ENCODE data around the gene TMEM178B.
"Not testable (repeated sequence)": the region's sequence is repeated elsewhere in the genome, so short reads cannot be mapped to it uniquely, and the experiment has no call there.

- not testable (repeated sequence) for TF ChIP-seq POLR2AphosphoS5, CTCF, EP300, POLR2A (IDR thresholded peaks at IDR 0.05)
Observed at GRCh38 chr7:141032539-141033323, 41.1 kb upstream of the TMEM178B start.

All from sigmoid colon (tissue), 4 donors.